H9 (cell line): Measurements from ENCODE around the gene GAS1. TPM values are rescaled to one million over a fixed set of nuclear protein-coding genes. Genes with fewer than 3 reads are reported as not detected.

Experiments used
- DNase-seq: peaks from one replicate; pipeline ENCODE4 v3.0.0-alpha.2; 2017
- H2AFZ ChIP-seq: one replicate; pipeline ENCODE4 v1.6.1; 2013; ENCODE audit warnings: mild to moderate bottlenecking, low read length, control low read depth, moderate library complexity
- H2AK5ac ChIP-seq: 2 replicates; pipeline ENCODE4 v1.6.1; 2013; ENCODE audit warnings: low read length, control low read depth, mixed read lengths; ENCODE audit not compliant: insufficient read length
- H2BK120ac ChIP-seq: one replicate; pipeline ENCODE4 v1.6.1; 2013; ENCODE audit warnings: low read depth, mild to moderate bottlenecking, low read length, control low read depth, inconsistent platforms; ENCODE audit not compliant: poor library complexity, severe bottlenecking
- H2BK12ac ChIP-seq: 2 replicates; pipeline ENCODE4 v1.6.1; 2013; ENCODE audit warnings: low read length, control low read depth, mixed read lengths, low read depth; ENCODE audit not compliant: insufficient read length
- H2BK15ac ChIP-seq: 2 replicates; pipeline ENCODE4 v1.6.1; 2013; ENCODE audit warnings: low read depth, low read length, control low read depth
- H2BK20ac ChIP-seq: one replicate; pipeline ENCODE4 v1.6.1; 2013; ENCODE audit warnings: low read depth, mild to moderate bottlenecking, low read length, control low read depth, inconsistent platforms; ENCODE audit not compliant: poor library complexity, severe bottlenecking
- H2BK5ac ChIP-seq: 2 replicates; pipeline ENCODE4 v1.6.1; 2013; ENCODE audit warnings: low read length, control low read depth, mixed read lengths; ENCODE audit not compliant: insufficient read length
- H3K14ac ChIP-seq: 2 replicates; pipeline ENCODE4 v1.6.1; 2013; ENCODE audit warnings: low read length, control low read depth; ENCODE audit not compliant: insufficient read depth
- H3K18ac ChIP-seq: 2 replicates; pipeline ENCODE4 v1.6.1; 2013; ENCODE audit warnings: low read depth, mild to moderate bottlenecking, mixed read lengths, low read length, control low read depth; ENCODE audit not compliant: insufficient read length
- H3K23ac ChIP-seq: 2 replicates; pipeline ENCODE4 v1.6.1; 2013; ENCODE audit warnings: low read length, control low read depth, mixed read lengths, low read depth; ENCODE audit not compliant: insufficient read length
- H3K23me2 ChIP-seq: 2 replicates; pipeline ENCODE4 v1.6.1; 2013; ENCODE audit warnings: low read depth, mild to moderate bottlenecking, mixed read lengths, low read length, control low read depth; ENCODE audit not compliant: insufficient read length, poor library complexity, severe bottlenecking
- H3K27ac ChIP-seq: 2 replicates; pipeline ENCODE4 v1.5.1; 2013; ENCODE audit warnings: low read length, control low read depth, mixed read lengths, low read depth; ENCODE audit not compliant: insufficient read length
- H3K27me3 ChIP-seq: 2 replicates; pipeline ENCODE4 v1.6.1; 2013; ENCODE audit warnings: low read length, control low read depth, inconsistent platforms; ENCODE audit not compliant: insufficient read depth
- H3K4ac ChIP-seq: 2 replicates; pipeline ENCODE4 v1.6.1; 2013; ENCODE audit warnings: low read depth, mild to moderate bottlenecking, control low read depth, inconsistent platforms, low read length, moderate library complexity
- H3K4me1 ChIP-seq: 2 replicates; pipeline ENCODE4 v1.6.1; 2013; ENCODE audit warnings: low read length, control low read depth, inconsistent platforms; ENCODE audit not compliant: insufficient read depth
- H3K4me2 ChIP-seq: 2 replicates; pipeline ENCODE4 v1.6.1; 2013; ENCODE audit warnings: low read length, control low read depth, mixed read lengths; ENCODE audit not compliant: insufficient read length, insufficient read depth
- H3K56ac ChIP-seq: 2 replicates; pipeline ENCODE4 v1.6.1; 2013; ENCODE audit warnings: low read depth, mild to moderate bottlenecking, mixed read lengths, low read length, control low read depth; ENCODE audit not compliant: insufficient read length
- H3K79me1 ChIP-seq: 2 replicates; pipeline ENCODE4 v1.6.1; 2013; ENCODE audit warnings: low read depth, mild to moderate bottlenecking, moderate library complexity, low read length, control low read depth, inconsistent platforms; ENCODE audit not compliant: insufficient read depth, poor library complexity, severe bottlenecking
- H3K79me2 ChIP-seq: 2 replicates; pipeline ENCODE4 v1.6.1; 2013; ENCODE audit warnings: low read length, control low read depth, inconsistent platforms; ENCODE audit not compliant: insufficient read depth
- H3K9ac ChIP-seq: 2 replicates; pipeline ENCODE4 v1.6.1; 2013; ENCODE audit warnings: low read length, control low read depth, mixed read lengths; ENCODE audit not compliant: insufficient read length; ENCODE audit errors: extremely low read depth
- H3K9me3 ChIP-seq: one replicate; pipeline ENCODE4 v1.6.1; 2013; ENCODE audit warnings: low read depth, low read length, inconsistent platforms; ENCODE audit not compliant: control insufficient read depth
- H3T11ph ChIP-seq: one replicate; pipeline ENCODE4 v1.6.1; 2013; ENCODE audit warnings: mild to moderate bottlenecking, low read length, control low read depth, inconsistent platforms
- H4K20me1 ChIP-seq: one replicate; pipeline ENCODE4 v1.6.1; 2013; ENCODE audit not compliant: control insufficient read depth, insufficient read length, insufficient read depth
- H4K5ac ChIP-seq: 2 replicates; pipeline ENCODE4 v1.6.1; 2013; ENCODE audit warnings: low read depth, mild to moderate bottlenecking, mixed read lengths, low read length, control low read depth; ENCODE audit not compliant: insufficient read length
- H4K8ac ChIP-seq: replicated peaks from 2 replicates; pipeline ENCODE4 v1.6.1; 2013; ENCODE audit warnings: low read length, control low read depth, mixed read lengths, low read depth; ENCODE audit not compliant: insufficient read length
- H4K91ac ChIP-seq: 2 replicates; pipeline ENCODE4 v1.6.1; 2013; ENCODE audit warnings: low read depth, mild to moderate bottlenecking, moderate library complexity, mixed read lengths, low read length, control low read depth; ENCODE audit not compliant: insufficient read length
- H3K27ac Mint-ChIP-seq, 3 experiments: 2 replicates in 2 of 3; 3 replicates in 1 of 3; pipeline ENCODE4 v1.8.0; 2020 to 2021; ENCODE audit warnings: mixed read lengths in 3 of 3, mild to moderate bottlenecking in 1 of 3, moderate library complexity in 1 of 3
- H3K27me3 Mint-ChIP-seq: 2 replicates; pipeline ENCODE4 v1.8.0; 2021; ENCODE audit warnings: low read depth, mild to moderate bottlenecking, moderate library complexity, mixed read lengths
- H3K36me3 Mint-ChIP-seq, 3 experiments: 2 replicates in 2 of 3; 3 replicates in 1 of 3; pipeline ENCODE4 v1.8.0; 2020 to 2021; ENCODE audit warnings: low read depth in 3 of 3, mixed read lengths in 3 of 3; ENCODE audit not compliant: insufficient read depth in 1 of 3
- H3K4me1 Mint-ChIP-seq, 2 experiments: 2 replicates each; pipeline ENCODE4 v1.8.0; 2020; ENCODE audit warnings: mixed read lengths in 2 of 2
- H3K4me3 Mint-ChIP-seq, 2 experiments: 2 replicates in 1 of 2; 3 replicates in 1 of 2; pipeline ENCODE4 v1.8.0; 2020 to 2021; ENCODE audit warnings: mild to moderate bottlenecking in 2 of 2, mixed read lengths in 2 of 2, moderate library complexity in 1 of 2
- H3K9me3 Mint-ChIP-seq, 2 experiments: 2 replicates in 1 of 2; 3 replicates in 1 of 2; pipeline ENCODE4 v1.8.0; 2020; ENCODE audit warnings: mild to moderate bottlenecking in 2 of 2, mixed read lengths in 2 of 2, moderate library complexity in 1 of 2
- CTCF ChIP-seq: fragments of 200-600 bp; sonication (generic); conservative IDR thresholded peaks from 3 replicates; pipeline ENCODE4 v1.8.0; 2021; ENCODE audit warnings: antibody characterized with exemption, mild to moderate bottlenecking
- WGBS: extraction: QIAGEN DNeasy Blood & Tissue Kit; methylation state at CpG from one replicate; pipeline ENCODE4 v1.1.7; 2013; ENCODE audit warnings: missing lambda C conversion rate, low lambda C conversion rate, mixed read lengths; ENCODE audit not compliant: insufficient read length; ENCODE audit errors: extremely low coverage; 5-methylcytosine and 5-hydroxymethylcytosine counted together
- total RNA-seq: library from RNA; stranded (reverse); gene quantifications from 2 replicates; pipeline ENCODE4 v1.2.1, GENCODE V29; 2021

The GAS1 gene
- total RNA-seq, 1 experiment from 2014 or later: 2.3 TPM

- no peaks in the 10 kb centered on the region for H3K9me3 ChIP-seq
- no peak overlapping the region for H3K23ac ChIP-seq
- H2AFZ ChIP-seq: no peak overlapping the region
- Mint-ChIP-seq H3K4me1 (peaks cover 56 to 60% of the 10 kb centered on the region in 2 experiments), H3K36me3 (no peaks in the 10 kb centered on the region; a peak in 1 of 7 replicates), H3K4me3 (peak overlapping the region in 1 of 2 experiments; percentile 63; a peak in 3 of 5 replicates), H3K27me3 (peaks cover 71% of the 10 kb centered on the region), H3K27ac (peak overlapping the region in 2 of 3 experiments; percentile 20 to 81; a peak in 2 of 7 replicates), H3K9me3 (peaks cover 0 to 2% of the 10 kb centered on the region in 2 experiments; a peak in 2 of 5 replicates)
- no peaks in the 10 kb centered on the region for H3K79me2 ChIP-seq
- H3K9ac ChIP-seq: no peak overlapping the region
- no peak overlapping the region for H4K8ac ChIP-seq
- no peak overlapping the region for H2BK120ac ChIP-seq
- no peak for DNase-seq
- H3K56ac ChIP-seq: no peak overlapping the region
- no peak overlapping the region for H2BK20ac ChIP-seq
- H4K5ac ChIP-seq: no peak overlapping the region
- H3K4me2 ChIP-seq: peak overlapping the region; percentile 58
- H3K27me3 ChIP-seq: peaks cover 20% of the 10 kb centered on the region; the same call in 1 of the 2 replicates
- H3K18ac ChIP-seq: no peak overlapping the region
- no peaks in the 10 kb centered on the region for H3K79me1 ChIP-seq
- H2AK5ac ChIP-seq: no peak overlapping the region
- H3T11ph ChIP-seq: no peak overlapping the region
- no peak overlapping the region for H2BK15ac ChIP-seq
- H3K27ac ChIP-seq: no peak overlapping the region
- no peak for TF ChIP-seq CTCF
- H2BK5ac ChIP-seq: no peak overlapping the region
- no peak overlapping the region for H3K14ac ChIP-seq
- peaks cover 16% of the 10 kb centered on the region for H3K23me2 ChIP-seq
- no peak overlapping the region for H2BK12ac ChIP-seq
- H4K20me1 ChIP-seq: no peaks in the 10 kb centered on the region
- peaks cover 9% of the 10 kb centered on the region; the same call in 1 of the 2 replicates for H3K4me1 ChIP-seq
- WGBS: no CpG with 5 or more reads among the region's 10 CpGs
- no peak overlapping the region for H4K91ac ChIP-seq
- no peak overlapping the region for H3K4ac ChIP-seq
These were observed 4.8 kb downstream of the GAS1 start for GRCh38 chr9:86942281-86943200.
